T-helper 2 cell treated with Interferon-gamma antibody and Interleukin-4, amounts not matched to agents 5 μg/mL and 100 μg/mL, for 36 hours (primary cell): ENCODE measurements around the gene USP25.

ENCODE experiments used
- DNase-seq: peaks from one replicate; pipeline ENCODE4 v3.0.0; 2021; ENCODE audit warnings: low spot score
- H3K27ac Mint-ChIP-seq: one replicate; pipeline ENCODE4 v1.8.0; 2021; ENCODE audit warnings: mild to moderate bottlenecking, mixed read lengths
- H3K27me3 Mint-ChIP-seq: one replicate; pipeline ENCODE4 v1.8.0; 2021; ENCODE audit warnings: low read depth, mixed read lengths
- H3K36me3 Mint-ChIP-seq: one replicate; pipeline ENCODE4 v1.8.0; 2021; ENCODE audit warnings: low read depth, mixed read lengths
- H3K4me1 Mint-ChIP-seq: one replicate; pipeline ENCODE4 v1.8.0; 2021; ENCODE audit warnings: low read depth, mixed read lengths
- H3K4me3 Mint-ChIP-seq: one replicate; pipeline ENCODE4 v1.8.0; 2022; ENCODE audit warnings: mild to moderate bottlenecking, moderate library complexity, mixed read lengths
- H3K9me3 Mint-ChIP-seq: one replicate; pipeline ENCODE4 v1.8.0; 2021; ENCODE audit warnings: mixed read lengths

USP25 gene

GRCh38 chr21:15729674-15730483, at the start of gene USP25:
USP25 (plus strand) TSS chr21:15729982; CDS start chr21:15730394, 412 bp downstream.
- DNase-seq, result peak; percentile 74
- Mint-ChIP-seq H3K27me3 (peaks cover 28% of the 10 kb centered on the region), H3K27ac (peak within 1 kb of the TSS; percentile 94), H3K4me1 (peaks cover 26% of the 10 kb centered on the region), H3K9me3 (no peaks in the 10 kb centered on the region), H3K4me3 (peak within 1 kb of the TSS; percentile 95), H3K36me3 (peaks cover 2% of the 10 kb centered on the region)

DNA sequence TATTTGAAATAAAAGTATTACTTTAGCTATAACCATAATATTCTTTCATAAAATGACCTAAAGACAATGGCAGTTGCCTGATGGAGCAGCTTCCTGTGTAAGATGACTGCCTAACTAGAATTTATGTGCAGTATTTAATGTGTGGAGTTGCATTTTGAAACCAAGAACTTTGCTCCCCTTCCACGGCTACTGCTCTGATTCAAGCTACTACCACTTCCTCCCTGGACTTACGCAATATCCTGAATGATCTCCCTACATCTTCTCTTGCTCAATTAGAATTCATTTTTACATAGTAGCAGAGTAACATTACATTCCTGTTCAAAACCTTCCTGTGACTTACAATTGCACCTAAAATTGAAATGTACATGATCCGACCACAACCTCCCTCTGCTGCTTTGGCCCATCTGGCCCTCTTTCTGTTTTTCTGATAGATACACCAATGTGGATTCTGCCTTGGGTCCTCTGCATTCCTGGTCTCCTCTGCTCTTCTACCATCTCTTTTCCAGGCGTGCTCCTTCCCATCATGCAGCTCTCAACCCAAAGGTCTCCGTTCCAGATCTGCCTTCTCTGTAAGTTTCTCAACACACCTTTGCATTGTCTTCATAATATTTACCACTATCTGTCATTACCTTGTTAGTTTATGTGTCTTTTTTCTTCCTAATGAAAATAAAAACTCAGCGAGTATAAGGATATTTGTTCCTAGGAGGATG, 47.4 kb upstream of the USP25 start:
- H3K27ac Mint-ChIP-seq, result no peak overlapping the region
- H3K4me1 Mint-ChIP-seq, result peaks cover 5% of the 10 kb centered on the region
- H3K4me3 Mint-ChIP-seq, result no peak overlapping the region
- H3K36me3 Mint-ChIP-seq, result no peaks in the 10 kb centered on the region
- peaks cover 2% of the 10 kb centered on the region for H3K27me3 Mint-ChIP-seq
- H3K9me3 Mint-ChIP-seq, result no peaks in the 10 kb centered on the region
- DNase-seq, result no peak

GRCh38 chr21:15682977-15683376, 46.8 kb upstream of the USP25 start:
- no peak for DNase-seq
- no peak overlapping the region for H3K27ac Mint-ChIP-seq

GRCh38 chr21:15686506-15686905, 43.3 kb upstream of the USP25 start:
- H3K27me3 Mint-ChIP-seq, result peaks cover 1% of the 10 kb centered on the region
- no peaks in the 10 kb centered on the region for H3K36me3 Mint-ChIP-seq

More at GRCh38 chr21:15682977-15683376, 46.8 kb upstream of the USP25 start:
- Mint-ChIP-seq H3K27me3 (peaks cover 2% of the 10 kb centered on the region), H3K4me3 (no peak overlapping the region), H3K36me3 (no peaks in the 10 kb centered on the region), H3K4me1 (peaks cover 5% of the 10 kb centered on the region), H3K9me3 (no peaks in the 10 kb centered on the region)

GRCh38 chr21:15687208-15687607, 42.6 kb upstream of the USP25 start:
- Mint-ChIP-seq H3K9me3 (no peaks in the 10 kb centered on the region), H3K4me3 (no peak overlapping the region)
- no peak for DNase-seq

More at GRCh38 chr21:15686506-15686905, 43.3 kb upstream of the USP25 start:
- DNase-seq, result no peak
- Mint-ChIP-seq H3K4me3 (no peak overlapping the region), H3K9me3 (no peaks in the 10 kb centered on the region), H3K27ac (no peak overlapping the region), H3K4me1 (peaks cover 5% of the 10 kb centered on the region)

GRCh38 chr21:15688016-15688415, 41.8 kb upstream of the USP25 start:
- no peak for DNase-seq
- H3K4me3 Mint-ChIP-seq, result no peak overlapping the region
- H3K36me3 Mint-ChIP-seq, result no peaks in the 10 kb centered on the region
- no peaks in the 10 kb centered on the region for H3K4me1 Mint-ChIP-seq
- H3K9me3 Mint-ChIP-seq, result no peaks in the 10 kb centered on the region
- peaks cover 2% of the 10 kb centered on the region for H3K27me3 Mint-ChIP-seq
- H3K27ac Mint-ChIP-seq, result no peak overlapping the region

More at GRCh38 chr21:15687208-15687607, 42.6 kb upstream of the USP25 start:
- H3K36me3 Mint-ChIP-seq, result no peaks in the 10 kb centered on the region
- H3K27ac Mint-ChIP-seq, result no peak overlapping the region
- peaks cover 5% of the 10 kb centered on the region for H3K4me1 Mint-ChIP-seq
- peaks cover 2% of the 10 kb centered on the region for H3K27me3 Mint-ChIP-seq

- no peaks in the 10 kb centered on the region for H3K36me3 Mint-ChIP-seq
- no peak overlapping the region for H3K27ac Mint-ChIP-seq
- H3K4me3 Mint-ChIP-seq, result no peak overlapping the region
- H3K27me3 Mint-ChIP-seq, result peaks cover 3% of the 10 kb centered on the region
- no peak for DNase-seq
- no peaks in the 10 kb centered on the region for H3K9me3 Mint-ChIP-seq
- no peaks in the 10 kb centered on the region for H3K4me1 Mint-ChIP-seq
Measured at GRCh38 chr21:15688809-15689208, 41.0 kb upstream of the USP25 start.

- Mint-ChIP-seq H3K27me3 (peaks cover 7% of the 10 kb centered on the region), H3K9me3 (no peaks in the 10 kb centered on the region), H3K36me3 (no peaks in the 10 kb centered on the region), H3K4me1 (no peaks in the 10 kb centered on the region), H3K4me3 (no peak overlapping the region), H3K27ac (no peak overlapping the region)
- no peak for DNase-seq
Measured at GRCh38 chr21:15692711-15693110, 37.1 kb upstream of the USP25 start.

- Mint-ChIP-seq H3K4me3 (no peak overlapping the region), H3K36me3 (no peaks in the 10 kb centered on the region)
- no peak for DNase-seq
Measured at GRCh38 chr21:15695241-15695640, 34.5 kb upstream of the USP25 start.

DNA sequence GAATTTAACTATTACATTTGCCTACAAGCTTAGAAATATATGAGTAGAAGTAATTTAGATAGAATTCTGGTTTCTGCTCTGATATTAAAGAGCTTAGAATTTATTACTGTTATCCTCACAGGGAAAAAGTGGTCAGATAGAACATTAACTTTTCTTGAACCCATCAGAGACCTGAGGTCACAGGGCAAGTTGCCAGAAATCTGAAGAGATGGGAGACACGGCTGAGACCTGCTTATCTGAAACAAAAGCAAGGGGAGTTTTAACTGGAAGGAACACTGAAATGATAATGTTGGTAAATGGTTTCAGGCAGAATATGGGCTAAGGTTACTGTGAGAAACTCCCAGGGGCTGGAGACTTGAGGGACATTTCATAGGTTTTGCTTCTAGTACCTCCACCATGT, 28.0 kb upstream of the USP25 start:
- H3K27me3 Mint-ChIP-seq, result no peaks in the 10 kb centered on the region

More at GRCh38 chr21:15695241-15695640, 34.5 kb upstream of the USP25 start:
- Mint-ChIP-seq H3K9me3 (no peaks in the 10 kb centered on the region), H3K4me1 (no peaks in the 10 kb centered on the region), H3K27ac (no peak overlapping the region), H3K27me3 (peaks cover 7% of the 10 kb centered on the region)

GRCh38 chr21:15703932-15704331, 25.9 kb upstream of the USP25 start:
- H3K9me3 Mint-ChIP-seq, result no peaks in the 10 kb centered on the region
- H3K27me3 Mint-ChIP-seq, result no peaks in the 10 kb centered on the region
- H3K4me1 Mint-ChIP-seq, result no peaks in the 10 kb centered on the region
- H3K36me3 Mint-ChIP-seq, result no peaks in the 10 kb centered on the region
- H3K4me3 Mint-ChIP-seq, result no peak overlapping the region
- no peak overlapping the region for H3K27ac Mint-ChIP-seq
- no peak for DNase-seq

More for the DNA sequence above, 28.0 kb upstream of the USP25 start:
- Mint-ChIP-seq H3K27ac (no peak overlapping the region), H3K36me3 (no peaks in the 10 kb centered on the region), H3K4me1 (no peaks in the 10 kb centered on the region), H3K4me3 (no peak overlapping the region), H3K9me3 (no peaks in the 10 kb centered on the region)
- no peak for DNase-seq

DNA sequence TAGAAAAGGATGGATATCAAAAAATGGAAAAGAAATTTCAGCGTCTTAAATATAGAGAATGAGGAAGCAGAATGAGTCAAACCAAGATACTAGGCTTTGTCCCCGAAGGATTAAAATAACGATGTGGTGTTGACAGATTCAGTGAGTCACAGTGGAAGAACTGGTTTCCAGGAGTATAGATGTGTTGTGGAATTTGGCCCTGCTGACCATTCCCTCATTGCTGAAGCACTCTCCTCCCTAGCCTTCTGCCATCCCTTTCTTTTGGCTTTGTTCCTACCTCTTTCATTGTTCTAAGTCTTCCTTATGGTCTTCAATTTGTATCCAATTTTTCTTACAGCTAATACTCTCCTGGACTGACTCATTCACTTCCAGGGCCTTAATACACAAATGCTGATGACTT, 23.1 kb upstream of the USP25 start:
- no peak for DNase-seq
- Mint-ChIP-seq H3K9me3 (no peaks in the 10 kb centered on the region), H3K36me3 (no peaks in the 10 kb centered on the region), H3K4me1 (peaks cover 2% of the 10 kb centered on the region), H3K27me3 (peaks cover 14% of the 10 kb centered on the region), H3K4me3 (no peak overlapping the region), H3K27ac (no peak overlapping the region)

DNA sequence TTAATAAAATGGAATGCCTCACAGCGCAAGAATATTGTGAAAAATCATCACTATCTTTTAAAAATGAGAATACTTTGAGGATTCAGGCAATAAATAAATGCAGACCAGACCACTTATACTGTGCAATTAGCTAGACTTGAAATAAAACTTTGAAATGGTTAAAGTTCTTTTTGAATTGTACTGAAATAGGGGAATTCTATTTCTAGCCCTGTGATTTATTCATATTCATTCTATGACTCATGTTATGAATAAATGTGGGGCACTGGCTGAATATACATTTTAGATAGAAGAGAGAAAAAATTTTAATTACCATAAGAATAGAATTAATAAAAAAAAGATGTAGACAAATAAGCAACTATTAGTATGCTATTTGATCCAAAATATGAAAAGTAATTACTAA, 16.4 kb upstream of the USP25 start:
- DNase-seq, result no peak
- H3K9me3 Mint-ChIP-seq, result no peaks in the 10 kb centered on the region
- no peak overlapping the region for H3K27ac Mint-ChIP-seq
- no peak overlapping the region for H3K4me3 Mint-ChIP-seq
- peaks cover 16% of the 10 kb centered on the region for H3K27me3 Mint-ChIP-seq
- no peaks in the 10 kb centered on the region for H3K36me3 Mint-ChIP-seq
- peaks cover 2% of the 10 kb centered on the region for H3K4me1 Mint-ChIP-seq

DNA sequence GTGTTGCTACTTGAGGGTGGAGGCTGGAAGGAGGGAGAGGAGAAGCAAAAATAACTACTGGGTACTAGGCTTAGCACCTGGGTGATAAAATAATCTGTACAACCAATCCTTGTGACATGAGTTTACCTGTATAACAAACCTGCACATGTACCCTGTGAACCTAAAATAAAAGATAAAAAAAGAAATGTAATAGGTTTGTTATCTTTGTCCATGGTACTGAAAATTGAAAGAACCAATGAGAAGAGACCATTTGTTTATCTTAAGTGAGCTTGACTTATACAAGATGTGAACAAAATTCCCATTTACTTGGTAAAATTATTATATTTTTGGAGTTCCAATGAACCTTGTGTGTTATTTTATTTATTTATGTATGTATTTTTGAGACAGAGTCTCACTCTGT, 11.1 kb upstream of the USP25 start:
- Mint-ChIP-seq H3K4me3 (no peak overlapping the region), H3K27me3 (no peaks in the 10 kb centered on the region), H3K9me3 (no peaks in the 10 kb centered on the region), H3K36me3 (no peaks in the 10 kb centered on the region), H3K4me1 (no peaks in the 10 kb centered on the region), H3K27ac (no peak overlapping the region)
- DNase-seq, result no peak
